ENCODE results near the gene FLRT3. TPM values are rescaled to one million over a fixed set of nuclear protein-coding genes. Genes with fewer than 3 reads are reported as not detected.

Gene FLRT3
- total RNA-seq, 4 donors from 2014 or later = 0.58 to 3.0 (median 1.8) TPM

DNA sequence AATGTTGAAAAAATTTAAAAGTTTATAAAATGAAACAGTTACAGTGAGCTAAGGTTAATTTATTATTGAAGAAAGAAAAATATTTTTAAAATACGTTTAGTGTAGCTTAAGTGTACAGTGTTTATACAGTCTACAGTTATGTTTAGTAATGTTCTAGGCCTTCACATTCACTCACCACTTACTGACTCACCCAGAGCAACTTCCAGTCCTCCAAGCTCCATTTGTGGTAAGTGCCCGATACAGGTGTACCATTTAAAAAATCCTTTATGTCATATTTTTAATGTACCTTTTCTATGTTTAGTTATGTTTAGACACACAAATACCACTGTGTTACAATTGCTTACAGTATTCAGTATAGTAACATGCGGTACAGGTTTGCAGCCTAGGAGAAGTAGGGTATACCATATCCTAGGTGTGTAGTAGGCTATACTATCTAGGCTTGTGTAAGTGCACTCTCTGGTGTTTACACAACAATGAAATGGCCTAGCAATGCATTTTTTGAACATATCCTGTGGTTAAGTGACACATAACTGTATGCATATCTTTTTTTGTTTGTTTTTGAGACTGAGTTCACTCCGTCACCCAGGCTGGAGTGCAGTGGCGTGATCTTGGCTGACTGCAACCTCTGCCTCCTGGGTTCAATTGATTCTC, 26.3 kb downstream of the FLRT3 start:
- Histone ChIP-seq H3K4me3 (no peak overlapping the region), H3K27ac (no peak overlapping the region), H3K27me3 (no peaks in the 10 kb centered on the region), H3K36me3 (no peaks in the 10 kb centered on the region), H3K4me1 (no peaks in the 10 kb centered on the region), H3K9me3 (no peaks in the 10 kb centered on the region)
- in situ Hi-C loops (cut with MboI; ENCODE audit: low sequenced_read_pairs in 4 of 4) (no loop called here), intact Hi-C loops (cut with DNase I; ENCODE audit: low total_unique reads) (no loop called here)
- DNase-seq (no peak), ATAC-seq (no peak)
- TF ChIP-seq, protein P1, sequence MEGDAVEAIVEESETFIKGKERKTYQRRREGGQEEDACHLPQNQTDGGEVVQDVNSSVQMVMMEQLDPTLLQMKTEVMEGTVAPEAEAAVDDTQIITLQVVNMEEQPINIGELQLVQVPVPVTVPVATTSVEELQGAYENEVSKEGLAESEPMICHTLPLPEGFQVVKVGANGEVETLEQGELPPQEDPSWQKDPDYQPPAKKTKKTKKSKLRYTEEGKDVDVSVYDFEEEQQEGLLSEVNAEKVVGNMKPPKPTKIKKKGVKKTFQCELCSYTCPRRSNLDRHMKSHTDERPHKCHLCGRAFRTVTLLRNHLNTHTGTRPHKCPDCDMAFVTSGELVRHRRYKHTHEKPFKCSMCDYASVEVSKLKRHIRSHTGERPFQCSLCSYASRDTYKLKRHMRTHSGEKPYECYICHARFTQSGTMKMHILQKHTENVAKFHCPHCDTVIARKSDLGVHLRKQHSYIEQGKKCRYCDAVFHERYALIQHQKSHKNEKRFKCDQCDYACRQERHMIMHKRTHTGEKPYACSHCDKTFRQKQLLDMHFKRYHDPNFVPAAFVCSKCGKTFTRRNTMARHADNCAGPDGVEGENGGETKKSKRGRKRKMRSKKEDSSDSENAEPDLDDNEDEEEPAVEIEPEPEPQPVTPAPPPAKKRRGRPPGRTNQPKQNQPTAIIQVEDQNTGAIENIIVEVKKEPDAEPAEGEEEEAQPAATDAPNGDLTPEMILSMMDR (IDR thresholded peaks at IDR 0.05 in 4 of 5, conservative IDR thresholded peaks at IDR 0.05 in 1 of 5) = no peak
- no peak for TF ChIP-seq POLR2A (IDR thresholded peaks at IDR 0.05)

DNA sequence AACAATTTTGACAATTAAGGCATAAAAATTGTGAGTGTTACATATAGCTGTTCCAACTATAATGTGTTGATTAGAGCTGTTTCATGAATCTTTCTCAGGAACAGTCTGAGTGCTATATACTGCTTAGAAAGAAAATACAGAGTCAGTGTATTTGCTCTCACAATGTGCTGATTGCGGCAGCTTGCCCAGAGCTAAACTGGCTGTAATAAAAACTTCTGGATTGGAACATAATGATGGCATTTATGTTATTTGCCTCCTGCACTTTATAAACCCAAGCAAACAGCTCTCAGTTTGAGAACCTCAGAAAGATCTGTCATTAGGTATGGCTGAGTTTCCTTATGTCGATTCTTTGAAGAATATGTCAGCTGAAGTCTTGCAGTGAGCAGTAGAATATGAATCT, 29.5 kb downstream of the FLRT3 start:
- intact Hi-C loops (cut with DNase I; ENCODE audit: low total_unique reads) = no loop called here
- H3K36me3 ChIP-seq = no peaks in the 10 kb centered on the region
- no peak overlapping the region for H3K27ac ChIP-seq
- TF ChIP-seq POLR2A (IDR thresholded peaks at IDR 0.05) = no peak
- TF ChIP-seq, protein P1 (IDR thresholded peaks at IDR 0.05 in 4 of 5, conservative IDR thresholded peaks at IDR 0.05 in 1 of 5) = no peak
- H3K4me3 ChIP-seq = no peak overlapping the region
- H3K9me3 ChIP-seq = no peaks in the 10 kb centered on the region
- H3K4me1 ChIP-seq = no peaks in the 10 kb centered on the region
- DNase-seq = no peak
- ATAC-seq = no peak
- in situ Hi-C loops (cut with MboI; ENCODE audit: low sequenced_read_pairs in 4 of 4) = no loop called here
- H3K27me3 ChIP-seq = no peaks in the 10 kb centered on the region

DNA sequence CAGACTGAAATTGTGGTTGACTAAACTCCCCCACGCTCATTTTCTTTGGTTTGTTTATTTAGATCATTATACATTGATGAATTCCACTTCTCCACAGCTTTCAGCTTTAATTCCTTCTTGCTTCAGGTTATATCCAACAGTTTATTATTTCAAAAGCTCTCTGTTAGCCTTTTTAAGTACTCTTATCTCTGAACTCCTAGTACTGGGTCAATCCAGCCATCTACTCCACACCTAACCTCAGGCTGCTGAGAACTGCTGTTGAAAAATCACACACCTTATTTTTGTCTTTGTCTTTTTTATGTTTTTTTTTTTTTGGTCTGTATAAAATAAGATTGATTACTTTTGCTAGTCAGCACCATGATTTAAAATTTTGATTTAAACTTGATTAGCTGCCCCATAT, 32.9 kb downstream of the FLRT3 start:
- no peaks in the 10 kb centered on the region for H3K4me1 ChIP-seq
- TF ChIP-seq, protein P1 (IDR thresholded peaks at IDR 0.05 in 4 of 5, conservative IDR thresholded peaks at IDR 0.05 in 1 of 5) = no peak
- no peak for TF ChIP-seq POLR2A (IDR thresholded peaks at IDR 0.05)
- no peak for ATAC-seq
- intact Hi-C loops (cut with DNase I; ENCODE audit: low total_unique reads) (no loop called here), in situ Hi-C loops (cut with MboI; ENCODE audit: low sequenced_read_pairs in 4 of 4) (no loop called here)
- H3K4me3 ChIP-seq = no peak overlapping the region
- no peak overlapping the region for H3K27ac ChIP-seq
- no peaks in the 10 kb centered on the region for H3K27me3 ChIP-seq
- H3K9me3 ChIP-seq = no peaks in the 10 kb centered on the region
- DNase-seq = no peak
- no peaks in the 10 kb centered on the region for H3K36me3 ChIP-seq

DNA sequence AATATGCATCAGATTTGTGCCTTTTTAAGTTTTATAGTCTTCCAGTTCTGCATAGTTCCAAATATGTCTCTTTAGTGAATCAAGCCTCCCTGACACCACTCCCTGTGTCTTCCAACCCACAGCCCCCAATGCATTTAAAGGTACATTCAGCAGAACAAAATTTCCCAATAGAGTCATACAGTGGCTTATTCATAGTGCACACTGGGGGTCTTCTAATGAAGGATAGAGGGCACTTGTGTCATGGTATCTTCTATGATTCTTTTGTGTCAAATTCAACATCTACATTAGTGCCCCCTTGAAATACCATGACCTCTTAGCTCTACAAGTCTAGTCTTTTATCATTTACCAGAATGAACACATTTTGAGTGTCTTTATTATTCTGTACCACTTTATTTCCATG, 33.8 kb downstream of the FLRT3 start:
- Histone ChIP-seq H3K9me3 (no peaks in the 10 kb centered on the region), H3K4me1 (no peaks in the 10 kb centered on the region), H3K27me3 (no peaks in the 10 kb centered on the region), H3K27ac (no peak overlapping the region), H3K36me3 (no peaks in the 10 kb centered on the region), H3K4me3 (no peak overlapping the region)
- intact Hi-C loops (cut with DNase I; ENCODE audit: low total_unique reads) = no loop called here
- ATAC-seq (no peak), DNase-seq (no peak)
- in situ Hi-C loops (cut with MboI; ENCODE audit: low sequenced_read_pairs in 4 of 4) = no loop called here
- no peak for TF ChIP-seq POLR2A (IDR thresholded peaks at IDR 0.05)
- TF ChIP-seq, protein P1 (IDR thresholded peaks at IDR 0.05 in 4 of 5, conservative IDR thresholded peaks at IDR 0.05 in 1 of 5) = no peak

DNA sequence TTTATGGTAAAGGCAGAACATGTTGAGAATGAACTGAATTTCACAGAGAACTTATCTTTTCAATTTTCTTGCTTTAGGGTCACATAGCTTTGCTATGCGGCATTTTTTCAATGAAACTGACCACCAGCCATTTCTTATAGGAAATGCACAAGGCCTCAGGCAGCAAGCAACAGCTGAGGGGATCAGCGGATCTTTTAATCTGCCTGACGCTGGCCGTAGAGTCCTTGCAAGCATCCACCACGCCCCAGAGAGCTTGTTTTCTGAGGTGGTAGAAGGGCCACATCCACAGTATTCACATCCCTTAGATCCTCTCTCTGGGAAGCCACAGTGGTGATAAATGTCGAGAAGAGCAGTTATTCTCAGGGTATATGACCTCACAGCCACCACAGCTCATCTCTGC, 34.3 kb downstream of the FLRT3 start:
- H3K4me3 ChIP-seq = no peak overlapping the region
- no peak for ATAC-seq
- TF ChIP-seq, protein P1 (IDR thresholded peaks at IDR 0.05 in 4 of 5, conservative IDR thresholded peaks at IDR 0.05 in 1 of 5) = no peak
- no peak for TF ChIP-seq POLR2A (IDR thresholded peaks at IDR 0.05)
- no peak for DNase-seq
- H3K27ac ChIP-seq = no peak overlapping the region
- H3K9me3 ChIP-seq = no peaks in the 10 kb centered on the region
- intact Hi-C loops (cut with DNase I; ENCODE audit: low total_unique reads) (no loop called here), in situ Hi-C loops (cut with MboI; ENCODE audit: low sequenced_read_pairs in 4 of 4) (no loop called here)
- no peaks in the 10 kb centered on the region for H3K36me3 ChIP-seq
- H3K27me3 ChIP-seq = no peaks in the 10 kb centered on the region
- no peaks in the 10 kb centered on the region for H3K4me1 ChIP-seq

All from gastrocnemius medialis (tissue), 4 donors.